Hippocampal formation (tissue), 2 donors: ENCODE data around the gene PTPN18.
"Not testable (repeated sequence)": the region's sequence is repeated elsewhere in the genome, so short reads cannot be mapped to it uniquely, and the experiment has no call there.

Source experiments
- DNase-seq, 2 donors: peaks; one replicate each; lab custom pipeline; 2025; lab: John Stamatoyannopoulos, UW

Gene PTPN18

GRCh38 chr2:130355578-130356431 lies at the start of gene PTPN18:
Gene PTPN18 (plus strand): TSS chr2:130356056. CDS start chr2:130356108, 52 bp downstream.
- peak; percentile 86 to 88 for DNase-seq

- DNase-seq, result no peak
Measured at GRCh38 chr2:130307850-130308249, 48.0 kb upstream of the PTPN18 start.

GRCh38 chr2:130310881-130311280 lies 45.0 kb upstream of the PTPN18 start:
- no peak for DNase-seq

- no peak for DNase-seq
Measured at GRCh38 chr2:130313812-130314334, 42.0 kb upstream of the PTPN18 start.

- DNase-seq, result no peak
Measured at GRCh38 chr2:130314377-130314776, 41.5 kb upstream of the PTPN18 start.

GRCh38 chr2:130316596-130316995 lies 39.3 kb upstream of the PTPN18 start:
- DNase-seq, result peak in 1 of 2 donors; percentile 11

GRCh38 chr2:130318906-130319305 lies 37.0 kb upstream of the PTPN18 start:
- DNase-seq, result no peak

GRCh38 chr2:130319536-130319935 lies 36.3 kb upstream of the PTPN18 start:
- no peak for DNase-seq

- no peak for DNase-seq
Measured at GRCh38 chr2:130327703-130328527, 27.9 kb upstream of the PTPN18 start.

- no peak for DNase-seq
Measured at GRCh38 chr2:130328710-130329109, 27.1 kb upstream of the PTPN18 start.

- peak; percentile 23 to 55 for DNase-seq
Measured at GRCh38 chr2:130332271-130333073, 23.4 kb upstream of the PTPN18 start.

GRCh38 chr2:130333253-130333652 lies 22.6 kb upstream of the PTPN18 start:
- DNase-seq, result not testable (repeated sequence)

GRCh38 chr2:130334026-130334425 lies 21.8 kb upstream of the PTPN18 start:
- no peak for DNase-seq

- DNase-seq, result no peak
Measured at GRCh38 chr2:130335226-130335625, 20.6 kb upstream of the PTPN18 start.

- no peak for DNase-seq
Measured at GRCh38 chr2:130336150-130336876, 19.5 kb upstream of the PTPN18 start.

- peak; percentile 40 to 43 for DNase-seq
Measured at GRCh38 chr2:130336877-130337734, 18.8 kb upstream of the PTPN18 start.

GRCh38 chr2:130337735-130338325 lies 18.0 kb upstream of the PTPN18 start:
- no peak for DNase-seq

GRCh38 chr2:130338793-130339345 lies 17.0 kb upstream of the PTPN18 start:
- no peak for DNase-seq
